Endothelial cell (in vitro differentiated cells): ENCODE measurements around the gene SEPHS1. TPM values are rescaled to one million over a fixed set of nuclear protein-coding genes. Genes with fewer than 3 reads are reported as not detected.
A peak's percentile ranks its signal among the peaks of the same experiment; 100 is the strongest.

Experiments used
- DNase-seq: peaks from one replicate; pipeline ENCODE4 v3.0.0; 2021; ENCODE audit warnings: low spot score
- H3K27ac Mint-ChIP-seq: one replicate; pipeline ENCODE4 v1.8.0; 2021; ENCODE audit warnings: mixed read lengths, inconsistent platforms; ENCODE audit not compliant: unreplicated experiment
- H3K27me3 Mint-ChIP-seq: one replicate; pipeline ENCODE4 v1.8.0; 2021; ENCODE audit warnings: mild to moderate bottlenecking, moderate library complexity, mixed read lengths, inconsistent platforms; ENCODE audit not compliant: unreplicated experiment
- H3K36me3 Mint-ChIP-seq: one replicate; pipeline ENCODE4 v1.8.0; 2021; ENCODE audit warnings: mild to moderate bottlenecking, low read depth, mixed read lengths, inconsistent platforms; ENCODE audit not compliant: unreplicated experiment
- H3K4me1 Mint-ChIP-seq: one replicate; pipeline ENCODE4 v1.8.0; 2021; ENCODE audit warnings: mild to moderate bottlenecking, mixed read lengths, inconsistent platforms; ENCODE audit not compliant: unreplicated experiment
- H3K4me3 Mint-ChIP-seq: one replicate; pipeline ENCODE4 v1.8.0; 2021; ENCODE audit warnings: mild to moderate bottlenecking, mixed read lengths, inconsistent platforms; ENCODE audit not compliant: unreplicated experiment
- H3K9me3 Mint-ChIP-seq: one replicate; pipeline ENCODE4 v1.8.0; 2021; ENCODE audit warnings: mixed read lengths, inconsistent platforms; ENCODE audit not compliant: unreplicated experiment
- CTCF ChIP-seq: fragments of 200-600 bp; sonication (generic); IDR thresholded peaks from one replicate; pipeline ENCODE4 v1.5.0; 2021; ENCODE audit warnings: antibody characterized with exemption; ENCODE audit not compliant: unreplicated experiment
- total RNA-seq: library from RNA; stranded (reverse); fragmentation: NEBNext Ultra II Directional; extraction: Animal tissue kit (Norgen Biotek cat#: 25700); gene quantifications from one replicate; pipeline ENCODE4 v1.2.1, GENCODE V29; 2021; ENCODE audit not compliant: unreplicated experiment

SEPHS1 gene
- total RNA-seq, 1 donor from 2014 or later = 74.9 TPM

GRCh38 chr10:13346283-13347042, 1.6 kb downstream of the SEPHS1 start:
- DNase-seq = no peak
- Mint-ChIP-seq H3K27ac (peak overlapping the region; percentile 79), H3K4me1 (peaks cover 24% of the 10 kb centered on the region), H3K27me3 (peaks cover 15% of the 10 kb centered on the region), H3K36me3 (peaks cover 13% of the 10 kb centered on the region), H3K9me3 (no peaks in the 10 kb centered on the region), H3K4me3 (peak overlapping the region; percentile 96)
- TF ChIP-seq CTCF = no peak

- Mint-ChIP-seq H3K27ac (no peak overlapping the region), H3K27me3 (peaks cover 2% of the 10 kb centered on the region)
Observed at GRCh38 chr10:13340626-13341376, 7.3 kb downstream of the SEPHS1 start.

GRCh38 chr10:13340068-13340467, 8.0 kb downstream of the SEPHS1 start:
- TF ChIP-seq CTCF = no peak
- H3K4me3 Mint-ChIP-seq = no peak overlapping the region
- peaks cover 2% of the 10 kb centered on the region for H3K27me3 Mint-ChIP-seq
- H3K4me1 Mint-ChIP-seq = no peaks in the 10 kb centered on the region
- no peaks in the 10 kb centered on the region for H3K9me3 Mint-ChIP-seq
- H3K36me3 Mint-ChIP-seq = peaks cover 20% of the 10 kb centered on the region
- no peak for DNase-seq
- H3K27ac Mint-ChIP-seq = no peak overlapping the region

More at GRCh38 chr10:13340626-13341376, 7.3 kb downstream of the SEPHS1 start:
- TF ChIP-seq CTCF = no peak
- Mint-ChIP-seq H3K4me3 (no peak overlapping the region), H3K4me1 (peaks cover 1% of the 10 kb centered on the region), H3K9me3 (no peaks in the 10 kb centered on the region), H3K36me3 (peaks cover 20% of the 10 kb centered on the region)
- DNase-seq = no peak

GRCh38 chr10:13338390-13339110, 9.5 kb downstream of the SEPHS1 start:
- no peak for DNase-seq
- H3K27me3 Mint-ChIP-seq = peaks cover 2% of the 10 kb centered on the region
- no peak overlapping the region for H3K27ac Mint-ChIP-seq
- no peak overlapping the region for H3K4me3 Mint-ChIP-seq
- H3K4me1 Mint-ChIP-seq = no peaks in the 10 kb centered on the region
- peaks cover 22% of the 10 kb centered on the region for H3K36me3 Mint-ChIP-seq
- no peaks in the 10 kb centered on the region for H3K9me3 Mint-ChIP-seq
- TF ChIP-seq CTCF = no peak
